Choroid plexus epithelial cell (primary cell): Measurements from ENCODE around the gene F11.

ENCODE experiments used
- DNase-seq: peaks from one replicate; pipeline ENCODE4 v3.0.0-alpha.2; 2010; ENCODE audit warnings: low read depth
- H3K4me3 ChIP-seq: 2 replicates; pipeline ENCODE4 v1.5.1; 2011; ENCODE audit warnings: low read depth, mild to moderate bottlenecking, control low read depth, low read length, moderate library complexity
- CTCF ChIP-seq: conservative IDR thresholded peaks from 2 replicates; pipeline ENCODE4 v1.5.1; 2011; ENCODE audit warnings: low read depth, mild to moderate bottlenecking, control low read depth, inconsistent platforms, low read length, moderate library complexity

Gene F11

GRCh38 chr4:186227221-186227620 lies 38.8 kb upstream of the F11 start, which contains the start of gene KLKB1:
TSS of gene KLKB1 (plus strand) at chr4:186227507. CDS start at chr4:186228196, 689 bp downstream.
- no peak within 1 kb of the TSS for H3K4me3 ChIP-seq
- no peak for TF ChIP-seq CTCF
- DNase-seq, result peak; percentile 77

GRCh38 chr4:186227744-186228513 lies 38.1 kb upstream of the F11 start:
- TF ChIP-seq CTCF, result no peak

GRCh38 chr4:186228514-186228894 lies 37.5 kb upstream of the F11 start:
- peak; percentile 27 for DNase-seq
- no peak for TF ChIP-seq CTCF
- H3K4me3 ChIP-seq, result no peak overlapping the region

More at GRCh38 chr4:186227744-186228513, 38.1 kb upstream of the F11 start:
- DNase-seq, result peak; percentile 7
- H3K4me3 ChIP-seq, result no peak overlapping the region

- no peak overlapping the region for H3K4me3 ChIP-seq
- no peak for DNase-seq
- no peak for TF ChIP-seq CTCF
Measured at GRCh38 chr4:186234367-186234766, 31.6 kb upstream of the F11 start.

- no peak overlapping the region for H3K4me3 ChIP-seq
- DNase-seq, result no peak
- no peak for TF ChIP-seq CTCF
Measured at GRCh38 chr4:186236126-186236525, 29.9 kb upstream of the F11 start.

- no peak for DNase-seq
- no peak overlapping the region for H3K4me3 ChIP-seq
- no peak for TF ChIP-seq CTCF
Measured at GRCh38 chr4:186240452-186240847, 25.5 kb upstream of the F11 start.
